Activated CD8-positive, alpha-beta T cell treated with anti-CD3 and anti-CD28 coated beads for 36 hours (primary cell): Measurements from ENCODE around the gene MAN1A1. TPM values are rescaled to one million over a fixed set of nuclear protein-coding genes. Genes with fewer than 3 reads are reported as not detected.

Experiments used
- ATAC-seq: fragments of 200-7000 bp; cut with Tn5 transposase; one replicate; pipeline ENCODE4 v1.10.0; 2021; ENCODE audit warnings: mild to moderate bottlenecking, moderate library complexity
- CTCF ChIA-PET: fragments of 350-600 bp; sonication (Branson Sonifier 250); formaldehyde crosslinking; loops from one replicate; lab custom pipeline; 2021; ENCODE audit warnings: antibody characterized with exemption; lab: Charles Lee
- POLR2A ChIA-PET: fragments of 350-600 bp; sonication (Branson Sonifier 250); formaldehyde crosslinking; loops from one replicate; lab custom pipeline; 2021; ENCODE audit warnings: antibody characterized with exemption; lab: Charles Lee
- DNase-seq: peaks from one replicate; pipeline ENCODE4 v3.0.0-alpha.2; 2020
- H3K27ac Mint-ChIP-seq: one replicate; pipeline ENCODE4 v1.8.0; 2021; ENCODE audit warnings: mild to moderate bottlenecking, mixed read lengths
- H3K27me3 Mint-ChIP-seq: one replicate; pipeline ENCODE4 v1.8.0; 2021; ENCODE audit warnings: mixed read lengths
- H3K36me3 Mint-ChIP-seq: one replicate; pipeline ENCODE4 v1.8.0; 2021; ENCODE audit warnings: low read depth, mixed read lengths
- H3K4me1 Mint-ChIP-seq: one replicate; pipeline ENCODE4 v1.8.0; 2021; ENCODE audit warnings: low read depth, mixed read lengths
- H3K4me3 Mint-ChIP-seq: one replicate; pipeline ENCODE4 v1.8.0; 2021; ENCODE audit warnings: mild to moderate bottlenecking, moderate library complexity, mixed read lengths
- H3K9me3 Mint-ChIP-seq: one replicate; pipeline ENCODE4 v1.8.0; 2021; ENCODE audit warnings: mixed read lengths
- CTCF ChIP-seq: fragments of 200-600 bp; IDR thresholded peaks from one replicate; pipeline ENCODE4 v1.8.0; 2022; ENCODE audit warnings: antibody characterized with exemption, mild to moderate bottlenecking
- intact Hi-C: fragments of 100-400 bp; cut with micrococcal nuclease; formaldehyde crosslinking; loops from one replicate; pipeline ENCODE4 v1.10.0; 2022
- total RNA-seq, 2 experiments: library from RNA; stranded (reverse); gene quantifications; one replicate each; pipeline ENCODE4 v1.2.3, GENCODE V29; 2021

The MAN1A1 gene
- total RNA-seq, 2 experiments from 2014 or later: 18.5 to 19.4 TPM

- CTCF ChIA-PET: no interaction called here
- no peak for DNase-seq
- ATAC-seq: no peak
- no peak overlapping the region for H3K27ac Mint-ChIP-seq
- no peak overlapping the region for H3K4me3 Mint-ChIP-seq
- peaks cover 24% of the 10 kb centered on the region for H3K36me3 Mint-ChIP-seq
- POLR2A ChIA-PET: no interaction called here
- intact Hi-C loops: no loop called here
- no peaks in the 10 kb centered on the region for H3K27me3 Mint-ChIP-seq
- peaks cover 5% of the 10 kb centered on the region for H3K4me1 Mint-ChIP-seq
- H3K9me3 Mint-ChIP-seq: peaks cover 1% of the 10 kb centered on the region
- no peak for TF ChIP-seq CTCF
Measured at GRCh38 chr6:119283214-119283613, 66.3 kb downstream of the MAN1A1 start.

GRCh38 chr6:119280668-119281067 is 68.9 kb downstream of the MAN1A1 start:
- H3K27me3 Mint-ChIP-seq: no peaks in the 10 kb centered on the region
- DNase-seq: no peak
- H3K36me3 Mint-ChIP-seq: peaks cover 16% of the 10 kb centered on the region
- intact Hi-C loops: no loop called here
- no peak for TF ChIP-seq CTCF
- H3K4me3 Mint-ChIP-seq: no peak overlapping the region
- ChIA-PET CTCF (no interaction called here), POLR2A (no interaction called here)
- no peak overlapping the region for H3K27ac Mint-ChIP-seq
- peaks cover 5% of the 10 kb centered on the region for H3K4me1 Mint-ChIP-seq
- peaks cover 1% of the 10 kb centered on the region for H3K9me3 Mint-ChIP-seq
- no peak for ATAC-seq

- Mint-ChIP-seq H3K27ac (no peak overlapping the region), H3K4me3 (no peak overlapping the region), H3K36me3 (peaks cover 16% of the 10 kb centered on the region), H3K27me3 (no peaks in the 10 kb centered on the region), H3K9me3 (peaks cover 1% of the 10 kb centered on the region), H3K4me1 (peaks cover 5% of the 10 kb centered on the region)
- no peak for TF ChIP-seq CTCF
- intact Hi-C loops: no loop called here
- ChIA-PET POLR2A (no interaction called here), CTCF (no interaction called here)
- ATAC-seq (no peak), DNase-seq (no peak)
Measured at GRCh38 chr6:119280080-119280479, 69.5 kb downstream of the MAN1A1 start.

DNA sequence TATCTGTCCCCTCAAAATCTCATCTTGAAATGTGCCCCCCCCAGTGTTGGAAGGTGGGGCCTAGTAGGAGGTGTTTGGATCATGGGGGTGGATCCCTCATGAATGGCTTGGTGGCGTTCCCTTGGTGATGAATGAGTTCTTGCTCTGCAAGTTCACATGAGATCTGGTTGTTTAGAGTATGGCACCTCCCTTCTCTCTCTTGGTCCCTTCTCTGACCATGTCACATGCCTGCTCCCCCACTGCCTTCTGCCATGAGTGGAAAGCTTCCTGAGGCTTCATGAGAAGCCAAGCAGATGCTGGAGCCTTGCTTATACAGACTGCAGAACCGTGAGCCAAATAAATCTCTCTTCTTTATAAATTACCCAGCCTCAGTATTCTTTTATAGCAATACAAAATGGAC is 70.9 kb downstream of the MAN1A1 start:
- no peak overlapping the region for H3K4me3 Mint-ChIP-seq
- ATAC-seq (no peak), DNase-seq (no peak)
- intact Hi-C loops: no loop called here
- H3K4me1 Mint-ChIP-seq: peaks cover 4% of the 10 kb centered on the region
- TF ChIP-seq CTCF: no peak
- ChIA-PET POLR2A (no interaction called here), CTCF (no interaction called here)
- H3K27me3 Mint-ChIP-seq: no peaks in the 10 kb centered on the region
- no peaks in the 10 kb centered on the region for H3K9me3 Mint-ChIP-seq
- no peak overlapping the region for H3K27ac Mint-ChIP-seq
- peaks cover 10% of the 10 kb centered on the region for H3K36me3 Mint-ChIP-seq

- TF ChIP-seq CTCF: no peak
- intact Hi-C loops: no loop called here
- Mint-ChIP-seq H3K27ac (no peak overlapping the region), H3K9me3 (peaks cover 3% of the 10 kb centered on the region), H3K36me3 (peaks cover 11% of the 10 kb centered on the region), H3K4me3 (no peak overlapping the region), H3K4me1 (no peaks in the 10 kb centered on the region), H3K27me3 (no peaks in the 10 kb centered on the region)
- ChIA-PET POLR2A (interaction anchor here (0.6 kb wide), 1 partner anchor 41 kb away, joined by 3 read pairs; no protein-coding TSS in a partner anchor), CTCF (no interaction called here)
- no peak for ATAC-seq
- DNase-seq: no peak
Measured at GRCh38 chr6:119277052-119277451, 72.5 kb downstream of the MAN1A1 start.
